Measurements from ENCODE around the gene UTP25. TPM values are rescaled to one million over a fixed set of nuclear protein-coding genes. Genes with fewer than 3 reads are reported as not detected.

UTP25 gene
- total RNA-seq, 2 experiments from 2014 or later: 8.9 to 9.5 TPM

GRCh38 chr1:209879539-209879938, 51.8 kb downstream of the UTP25 start:
- Mint-ChIP-seq H3K4me1 (ENCODE audit: low read depth) (peaks cover 2% of the 10 kb centered on the region), H3K27me3 (peaks cover 27% of the 10 kb centered on the region), H3K4me3 (no peak overlapping the region), H3K36me3 (ENCODE audit: low read depth) (no peaks in the 10 kb centered on the region), H3K9me3 (no peaks in the 10 kb centered on the region), H3K27ac (no peak overlapping the region)
- TF ChIP-seq CTCF (IDR thresholded peaks at IDR 0.05): no peak
- intact Hi-C loops (cut with micrococcal nuclease): no loop called here
- no peak for ATAC-seq
- ChIA-PET POLR2A (no interaction called here), CTCF (no interaction called here)
- DNase-seq: no peak

DNA sequence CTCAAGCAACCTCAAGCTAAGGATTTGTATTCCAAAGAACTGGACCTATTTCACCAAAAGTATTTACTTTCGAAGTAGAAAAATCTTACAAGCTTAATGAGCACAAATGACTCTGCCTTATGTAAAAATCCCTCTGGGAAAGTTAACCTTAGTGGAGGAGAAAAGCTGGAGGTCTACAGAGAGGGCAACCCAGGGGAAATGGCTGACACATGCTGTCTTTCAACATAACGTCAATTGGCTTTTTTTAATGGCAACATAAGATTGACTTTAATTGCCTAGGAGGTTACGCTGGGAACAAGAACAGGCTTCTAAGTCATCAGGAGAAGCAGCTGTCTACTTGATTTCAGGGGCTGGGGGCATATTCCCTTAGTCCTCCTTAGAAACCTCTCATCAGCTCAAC, 52.3 kb downstream of the UTP25 start:
- H3K27ac Mint-ChIP-seq: no peak overlapping the region
- intact Hi-C loops (cut with micrococcal nuclease): no loop called here
- H3K9me3 Mint-ChIP-seq: no peaks in the 10 kb centered on the region
- H3K4me3 Mint-ChIP-seq: no peak overlapping the region
- H3K36me3 Mint-ChIP-seq (ENCODE audit: low read depth): no peaks in the 10 kb centered on the region
- POLR2A ChIA-PET: no interaction called here
- H3K4me1 Mint-ChIP-seq (ENCODE audit: low read depth): peaks cover 4% of the 10 kb centered on the region
- TF ChIP-seq CTCF (IDR thresholded peaks at IDR 0.05): no peak
- CTCF ChIA-PET: interaction anchor here (1.4 kb wide), 1 partner anchor 19 kb away, joined by 5 read pairs; no protein-coding TSS in a partner anchor
- H3K27me3 Mint-ChIP-seq: peaks cover 27% of the 10 kb centered on the region
- no peak for DNase-seq
- ATAC-seq: no peak

DNA sequence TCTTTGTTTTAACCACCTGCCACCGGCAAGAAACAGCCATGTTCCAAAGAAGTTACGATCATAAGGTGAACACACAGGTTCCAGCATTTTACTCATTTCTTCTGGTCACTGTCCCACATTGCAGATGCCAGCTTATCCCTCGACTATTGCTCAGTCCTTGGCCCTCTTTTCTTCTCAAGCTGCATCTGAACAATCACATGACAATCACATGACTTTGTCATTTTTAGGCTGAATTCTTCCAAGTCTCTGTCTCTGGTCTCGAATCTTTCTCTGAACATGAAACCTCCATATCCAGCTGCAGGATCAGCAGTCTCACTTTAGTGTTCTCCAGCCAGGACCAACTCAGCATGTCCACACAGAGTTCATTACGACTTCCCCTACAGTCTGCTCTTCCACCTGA, 53.8 kb downstream of the UTP25 start:
- peaks cover 4% of the 10 kb centered on the region for H3K4me1 Mint-ChIP-seq (ENCODE audit: low read depth)
- H3K27me3 Mint-ChIP-seq: peaks cover 26% of the 10 kb centered on the region
- no peak for TF ChIP-seq CTCF (IDR thresholded peaks at IDR 0.05)
- no peaks in the 10 kb centered on the region for H3K36me3 Mint-ChIP-seq (ENCODE audit: low read depth)
- DNase-seq (no peak), ATAC-seq (no peak)
- no peaks in the 10 kb centered on the region for H3K9me3 Mint-ChIP-seq
- H3K27ac Mint-ChIP-seq: no peak overlapping the region
- H3K4me3 Mint-ChIP-seq: no peak overlapping the region
- CTCF ChIA-PET: no interaction called here
- POLR2A ChIA-PET: no interaction called here
- intact Hi-C loops (cut with micrococcal nuclease): no loop called here

DNA sequence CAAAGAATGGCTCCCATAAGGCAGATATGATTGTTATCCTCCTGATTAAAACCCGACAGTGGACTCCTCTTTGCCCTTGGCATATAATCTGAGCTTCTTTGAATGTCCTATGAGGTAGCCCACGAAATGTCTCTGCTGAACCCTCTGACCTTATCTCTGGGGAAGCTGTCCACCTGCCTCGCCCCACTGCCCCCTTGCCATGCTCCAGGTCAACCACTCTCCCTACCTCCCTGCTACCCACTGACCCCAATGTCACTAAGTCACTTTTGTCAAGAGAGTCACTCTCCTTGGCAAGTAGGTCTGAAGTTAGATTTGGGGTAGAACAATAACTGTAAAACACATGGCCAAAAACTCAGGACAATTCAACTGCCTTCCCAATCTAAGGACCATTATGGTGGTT, 54.5 kb downstream of the UTP25 start:
- Mint-ChIP-seq H3K36me3 (ENCODE audit: low read depth) (no peaks in the 10 kb centered on the region), H3K27ac (no peak overlapping the region), H3K27me3 (peaks cover 24% of the 10 kb centered on the region), H3K4me3 (no peak overlapping the region), H3K4me1 (ENCODE audit: low read depth) (peaks cover 4% of the 10 kb centered on the region), H3K9me3 (no peaks in the 10 kb centered on the region)
- no peak for ATAC-seq
- intact Hi-C loops (cut with micrococcal nuclease): no loop called here
- POLR2A ChIA-PET: no interaction called here
- TF ChIP-seq CTCF (IDR thresholded peaks at IDR 0.05): no peak
- no peak for DNase-seq
- CTCF ChIA-PET: no interaction called here

DNA sequence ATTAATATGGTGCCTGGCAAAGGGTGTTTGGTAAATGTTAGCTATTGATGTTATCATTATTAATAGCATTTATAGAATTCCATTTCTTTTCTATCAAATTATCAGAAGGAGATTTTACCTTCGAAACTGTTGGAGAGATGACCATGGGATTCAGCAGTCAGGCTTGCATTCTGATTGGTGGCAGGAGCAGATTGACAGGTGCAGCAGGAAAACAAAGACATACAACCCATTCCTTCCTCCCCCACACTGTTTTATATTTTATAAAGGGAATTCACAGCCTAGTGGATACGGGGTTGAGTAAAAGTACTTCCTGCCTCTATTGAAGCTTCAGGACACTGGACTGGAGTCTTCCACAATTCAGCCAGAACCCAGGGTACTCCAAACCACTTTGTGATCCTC, 55.2 kb downstream of the UTP25 start:
- no peak overlapping the region for H3K4me3 Mint-ChIP-seq
- ChIA-PET POLR2A (no interaction called here), CTCF (no interaction called here)
- H3K4me1 Mint-ChIP-seq (ENCODE audit: low read depth): peaks cover 4% of the 10 kb centered on the region
- TF ChIP-seq CTCF (IDR thresholded peaks at IDR 0.05): no peak
- DNase-seq: no peak
- H3K27me3 Mint-ChIP-seq: peaks cover 25% of the 10 kb centered on the region
- no peak for ATAC-seq
- H3K27ac Mint-ChIP-seq: no peak overlapping the region
- H3K9me3 Mint-ChIP-seq: no peaks in the 10 kb centered on the region
- intact Hi-C loops (cut with micrococcal nuclease): no loop called here
- H3K36me3 Mint-ChIP-seq (ENCODE audit: low read depth): no peaks in the 10 kb centered on the region

Data from activated CD8-positive, alpha-beta T cell treated with anti-CD3 and anti-CD28 coated beads for 36 hours (primary cell).